Transverse colon (tissue), 4 donors: Measurements from ENCODE around the gene RTL10. TPM values are rescaled to one million over a fixed set of nuclear protein-coding genes. Genes with fewer than 3 reads are reported as not detected.

Experiments
- DNase-seq: peaks from one replicate; pipeline ENCODE4 v3.0.0-alpha.2; 2019
- H3K27ac ChIP-seq, 4 donors: fragments of 200-600 bp; sonication (generic); 2 replicates each; pipeline ENCODE4 v1.5.1; 2016 to 2018; ENCODE audit warnings: inconsistent platforms in 4 of 4
- H3K27me3 ChIP-seq: fragments of 200-600 bp; sonication (generic); 2 replicates; pipeline ENCODE4 v1.5.1; 2017; ENCODE audit warnings: inconsistent platforms
- H3K36me3 ChIP-seq, 4 donors: fragments of 200-600 bp; sonication (generic); 2 replicates each; pipeline ENCODE4 v1.5.1; 2017 to 2019; ENCODE audit warnings: inconsistent platforms in 4 of 4
- H3K4me1 ChIP-seq, 4 donors: fragments of 200-600 bp; sonication (generic); 2 replicates each; pipeline ENCODE4 v1.5.1; 2017 to 2020; ENCODE audit warnings: inconsistent platforms in 4 of 4
- H3K4me3 ChIP-seq, 4 donors: fragments of 200-600 bp; sonication (generic); 1 replicate in 1 of 4; 2 replicates in 3 of 4; pipeline versions ENCODE4 v1.5.1 to v1.6.1; 2017 to 2019; ENCODE audit warnings: inconsistent platforms in 4 of 4
- H3K9me3 ChIP-seq, 2 donors: fragments of 200-600 bp; sonication (generic); 2 replicates each; pipeline ENCODE4 v1.5.1; 2017 to 2019; ENCODE audit warnings: inconsistent platforms in 2 of 2
- CTCF ChIP-seq, 5 experiments: fragments of 200-600 bp in 3 of 5; fragments of 450-650 bp in 2 of 5; sonication (generic) in 3 of 5; IDR thresholded peaks; 1 replicate in 2 of 5; 2 replicates in 3 of 5; pipeline ENCODE4 v1.5.1; 2016 to 2017; ENCODE audit warnings: antibody characterized with exemption in 5 of 5, inconsistent platforms in 3 of 5, mild to moderate bottlenecking in 2 of 5, moderate library complexity in 1 of 5
- EP300 ChIP-seq: sonication (generic); formaldehyde crosslinking; IDR thresholded peaks from one replicate; pipeline ENCODE4 v1.6.1; 2017; ENCODE audit warnings: antibody characterized with exemption, low read depth
- POLR2A ChIP-seq: fragments of 450-650 bp; IDR thresholded peaks from one replicate; pipeline ENCODE4 v1.6.1; 2016; ENCODE audit warnings: antibody characterized with exemption, mild to moderate bottlenecking, moderate library complexity
- POLR2AphosphoS5 ChIP-seq, 3 donors: sonication (generic); formaldehyde crosslinking; IDR thresholded peaks; one replicate each; pipeline ENCODE4 v1.6.1; 2016; ENCODE audit warnings: antibody characterized with exemption in 3 of 3
- WGBS, 2 donors: methylation state at CpG; one replicate each; pipeline ENCODE4 v1.1.5; 2018; ENCODE audit warnings: low coverage in 1 of 2; 5-methylcytosine and 5-hydroxymethylcytosine counted together
- in situ Hi-C, 4 donors: fragments of 200-750 bp; cut with MboI; loops; one replicate each; pipeline versions ENCODE4 v1.15.0 to v1.15.1; 2017; ENCODE audit warnings: low sequenced_read_pairs in 3 of 4, low pct_ligation_motif_present in 1 of 4, low pct_unique_long_range_greater_than_20kb in 1 of 4
- intact Hi-C: fragments of 100-400 bp; cut with DNase I; formaldehyde crosslinking; loops from one replicate; pipeline ENCODE4 v1.15.1; 2023; ENCODE audit warnings: low total_unique reads
- total RNA-seq, 4 donors: library from RNA; depleted of rRNA; stranded (reverse); fragments of >200 nt; gene quantifications; one replicate each; pipeline ENCODE4 v1.1.0, GENCODE V29; 2016

The RTL10 gene
- total RNA-seq, 4 donors from 2014 or later: 7.1 to 16.8 (median 7.8) TPM

DNA sequence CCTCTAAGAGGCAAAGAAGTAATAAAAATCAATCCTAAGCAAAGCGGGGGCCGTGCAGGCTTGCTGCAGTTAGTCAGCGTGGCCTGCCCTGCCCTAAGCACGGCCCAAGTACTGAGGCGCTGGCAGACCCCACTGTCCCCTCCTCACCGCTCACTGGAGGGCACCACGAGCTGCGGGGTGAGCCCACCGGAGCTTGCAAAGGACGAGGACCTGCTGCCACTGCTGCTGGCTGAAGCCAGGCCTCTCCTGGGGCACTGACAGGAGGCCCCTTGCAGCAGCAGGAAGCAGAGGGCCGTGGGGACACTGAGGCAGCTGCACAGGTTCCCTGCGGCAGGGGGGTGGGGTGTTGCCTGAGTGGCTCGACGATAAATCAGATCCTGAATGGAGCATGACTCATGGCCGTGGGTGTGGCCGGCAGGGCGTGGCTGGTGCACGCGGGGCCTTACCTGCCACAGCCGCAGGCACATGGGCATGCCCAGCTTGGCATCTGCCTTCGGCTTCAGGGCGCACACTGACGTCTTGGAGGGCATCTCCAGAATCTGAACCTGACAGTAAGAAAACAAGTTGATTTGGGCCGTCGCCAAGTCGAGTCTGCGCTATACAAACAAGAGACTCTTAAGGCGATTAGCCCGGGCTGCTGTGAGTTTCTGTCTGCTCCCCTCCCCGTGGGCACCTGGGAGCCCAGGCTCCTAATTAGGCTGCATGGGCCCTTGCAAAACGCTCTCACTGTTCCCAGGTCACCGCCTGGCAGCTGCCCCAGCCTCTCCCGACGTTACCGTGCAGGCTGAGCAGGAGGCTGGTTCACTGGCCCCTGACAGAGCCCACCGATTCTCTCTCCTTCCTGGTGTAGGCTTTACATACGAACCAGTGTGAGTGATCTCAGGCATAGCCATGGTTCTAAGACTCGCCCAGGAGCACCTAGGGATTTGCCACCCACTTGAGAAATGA is 48.2 kb downstream of the RTL10 start:
- Histone ChIP-seq H3K9me3 (no peaks in the 10 kb centered on the region), H3K36me3 (no peaks in the 10 kb centered on the region)
- 58% methylated on average over 38 of the region's 38 CpGs; no CpG with 5 or more reads in 1 of the 2 donors for WGBS, 2 donors

GRCh38 chr22:19805821-19806212 is 48.9 kb downstream of the RTL10 start:
- Histone ChIP-seq H3K4me1 (peaks cover 0 to 11% (median 6%) of the 10 kb centered on the region in 4 donors), H3K4me3 (no peak overlapping the region), H3K9me3 (no peaks in the 10 kb centered on the region), H3K36me3 (no peaks in the 10 kb centered on the region), H3K27me3 (no peaks in the 10 kb centered on the region), H3K27ac (no peak overlapping the region)
- in situ Hi-C loops (no loop called here), intact Hi-C loops (no loop called here)
- TF ChIP-seq CTCF (IDR thresholded peaks at IDR 0.05) (no peak), EP300 (no peak), POLR2AphosphoS5 (IDR thresholded peaks at IDR 0.05) (no peak), POLR2A (no peak)
- DNase-seq: peak; percentile 4
- 81% methylated on average over 8 of the region's 8 CpGs; no CpG with 5 or more reads in 1 of the 2 donors for WGBS, 2 donors

More for the DNA sequence above, 48.2 kb downstream of the RTL10 start:
- H3K27ac ChIP-seq: no peak overlapping the region
- H3K4me1 ChIP-seq: peaks cover 0 to 11% (median 6%) of the 10 kb centered on the region in 4 donors
- TF ChIP-seq EP300 (no peak), POLR2AphosphoS5 (IDR thresholded peaks at IDR 0.05) (peak in 2 of 3 donors; percentile 16 to 29)
- H3K4me3 ChIP-seq: no peak overlapping the region
- in situ Hi-C loops (no loop called here), intact Hi-C loops (no loop called here)
- no peaks in the 10 kb centered on the region for H3K27me3 ChIP-seq
- DNase-seq: peak; percentile 92

Other genes starting within 250 kb of the RTL10 start
- gene SEPTIN5, start 140.4 kb downstream of the RTL10 start, total RNA-seq: 100 to 1,000 TPM in 1 of 4 donors, 1 to 10 TPM in 3; 2.5 to 709 (median 5.4) TPM
- gene GP1BB, start 131.3 kb downstream of the RTL10 start, total RNA-seq: 10 to 100 TPM in 1 of 4 donors, 1 to 10 TPM in 2, under 1 TPM in 1; 0.41 to 10.3 (median 1.8) TPM
- gene TBX1, start 94.1 kb downstream of the RTL10 start, total RNA-seq: 1 to 10 TPM in 2 of 4 donors, not detected in 2; 1.1 to 1.3 TPM
- gene GNB1L, start within 50 bp of the RTL10 start, total RNA-seq: 1 to 10 TPM in 3 of 4 donors, under 1 TPM in 1; 0.80 to 4.8 (median 2.8) TPM
- gene COMT, start 86.9 kb upstream of the RTL10 start, total RNA-seq: 100 to 1,000 TPM in 1 of 4 donors, 10 to 100 TPM in 3; 58.5 to 103 (median 85.3) TPM
- 10 to 100 TPM; 12.1 to 28.9 (median 21.6) TPM for gene TXNRD2, start 86.9 kb upstream of the RTL10 start, total RNA-seq
- 10 to 100 TPM; 15.3 to 81.6 (median 19.3) TPM for gene ARVCF, start 161.9 kb upstream of the RTL10 start, total RNA-seq
- 100 to 1,000 TPM in 1 of 4 donors, 10 to 100 TPM in 3; 32.9 to 101 (median 50.6) TPM for gene TANGO2, start 166.2 kb upstream of the RTL10 start, total RNA-seq
- gene DGCR8, start 225.4 kb upstream of the RTL10 start, total RNA-seq: 100 to 1,000 TPM in 1 of 4 donors, 10 to 100 TPM in 3; 34.3 to 182 (median 64.7) TPM